ENCODE measurements around the gene HOXB1. TPM values are rescaled to one million over a fixed set of nuclear protein-coding genes. Genes with fewer than 3 reads are reported as not detected.

The HOXB1 gene
- total and polyA plus RNA-seq, 2 experiments from 2014 or later = not detected

- no peak for TF ChIP-seq CTCF (conservative IDR thresholded peaks at IDR 0.05; ENCODE audit: low read depth in 2 of 2)
- TF ChIP-seq ZNF114 (CRISPR knock-in tag; IDR thresholded peaks at IDR 0.05) = no peak
- TF ChIP-seq ZNF331 (CRISPR knock-in tag; IDR thresholded peaks at IDR 0.05; ENCODE audit: low read depth) = no peak
- no peak for TF ChIP-seq EZH2phosphoT487 (IDR thresholded peaks at IDR 0.05; ENCODE audit: unreplicated experiment)
- TF ChIP-seq JUNB (IDR thresholded peaks at IDR 0.05; ENCODE audit: unreplicated experiment) = no peak
- no peak for TF ChIP-seq STAT1 (IDR thresholded peaks at IDR 0.05; ENCODE audit: unreplicated experiment)
- TF ChIP-seq NANOG (IDR thresholded peaks at IDR 0.05; ENCODE audit: borderline replicate concordance) = no peak
- TF ChIP-seq CREB1 (CRISPR knock-in tag; IDR thresholded peaks at IDR 0.05; ENCODE audit: low read depth) = no peak
- TF ChIP-seq EZH2 (IDR thresholded peaks at IDR 0.05; ENCODE audit: low read depth, unreplicated experiment) = no peak
- no peak for TF ChIP-seq POLR2AphosphoS5 (IDR thresholded peaks at IDR 0.05; ENCODE audit: low read depth)
- TF ChIP-seq ETS1 (IDR thresholded peaks at IDR 0.05) = no peak
These were observed 36.5 kb downstream of the HOXB1 start (continued) for GRCh38 chr17:48494335-48494734.

DNA sequence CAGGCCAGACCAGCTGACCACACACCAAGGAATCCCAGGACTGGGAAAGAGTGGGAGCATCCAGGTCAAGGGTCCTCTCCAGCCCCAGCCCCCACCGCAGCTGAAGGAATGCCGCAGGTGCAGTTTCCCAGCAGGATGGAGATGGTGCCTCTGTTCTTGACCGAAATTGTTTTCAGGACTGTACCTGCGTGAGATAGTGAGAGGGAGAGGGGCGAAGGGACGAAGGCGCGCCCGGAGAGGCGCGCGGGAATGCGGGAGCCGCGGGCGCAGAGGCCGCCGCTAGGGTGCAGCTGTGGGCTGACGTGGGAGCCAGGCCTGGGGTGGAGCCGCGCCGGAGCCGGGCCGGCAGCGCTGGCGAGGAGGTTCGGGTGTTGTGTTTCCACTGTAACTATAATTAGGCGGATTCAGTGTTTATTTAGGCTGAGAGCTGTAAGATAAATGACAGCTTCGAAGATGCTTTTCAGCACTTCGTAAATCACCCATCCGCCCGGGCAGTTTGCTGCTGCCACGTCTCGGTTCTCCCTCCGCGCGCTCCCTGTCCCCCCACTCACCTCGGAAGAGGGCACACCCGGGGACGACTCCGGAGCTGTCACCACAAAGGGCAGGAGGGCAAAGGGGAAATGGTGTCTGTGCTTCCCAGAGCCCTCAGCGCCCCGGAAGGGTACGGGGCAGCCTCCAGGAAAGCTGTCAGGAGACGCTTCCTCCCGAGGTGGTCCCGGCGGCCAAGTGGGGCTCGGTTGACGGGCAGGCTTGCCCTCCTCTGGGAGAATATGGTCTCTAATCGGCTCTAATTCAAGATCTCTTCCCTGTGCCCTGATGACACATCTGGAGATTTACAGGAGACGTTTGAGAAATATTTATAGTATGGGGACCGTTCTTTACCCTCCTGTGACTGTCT is 38.2 kb downstream of the HOXB1 start:
- Mint-ChIP-seq H3K9me3 (no peaks in the 10 kb centered on the region), H3K4me1 (peaks cover 23% of the 10 kb centered on the region), H3K36me3 (ENCODE audit: low read depth) (no peaks in the 10 kb centered on the region), H3K27me3 (ENCODE audit: insufficient read depth, low read depth, poor library complexity) (peaks cover 45% of the 10 kb centered on the region), H3K4me3 (peak overlapping the region; percentile 60), H3K27ac (no peak overlapping the region)
- no peaks in the 10 kb centered on the region for H3K79me2 ChIP-seq (replicated peaks; ENCODE audit: insufficient read depth)
- ATAC-seq = peak; percentile 90
- 0 out of 2 replicates have a peak, but pooled peaks cover 3% of the 10 kb centered on the region for H3F3A ChIP-seq (replicated peaks; ENCODE audit: low read depth)
- H4K20me1 ChIP-seq (replicated peaks; ENCODE audit: insufficient read depth) = 0 out of 2 replicates have a peak, but pooled peaks cover 14% of the 10 kb centered on the region
- no peak overlapping the region for H3K27ac ChIP-seq (ENCODE audit: low read depth)
- peak; percentile 72 for DNase-seq (ENCODE audit: low spot score)
- peak overlapping the region; percentile 28; the same call in 1 of the 2 replicates for H2AFZ ChIP-seq
- peak overlapping the region; percentile 89 for H3K4me2 ChIP-seq
- peak overlapping the region; percentile 65 for H3K4me3 ChIP-seq
- TF ChIP-seq CREB1 (CRISPR knock-in tag; IDR thresholded peaks at IDR 0.05; ENCODE audit: low read depth) (peak; percentile 24; the same call in 1 of the 2 replicates), POLR2AphosphoS5 (IDR thresholded peaks at IDR 0.05; ENCODE audit: low read depth) (no peak), NANOG (IDR thresholded peaks at IDR 0.05; ENCODE audit: borderline replicate concordance) (no peak), EZH2 (IDR thresholded peaks at IDR 0.05; ENCODE audit: low read depth, unreplicated experiment) (peak; percentile 52), CTCF (conservative IDR thresholded peaks at IDR 0.05; ENCODE audit: low read depth in 2 of 2) (peak; percentile 62 to 75), STAT1 (IDR thresholded peaks at IDR 0.05; ENCODE audit: unreplicated experiment) (no peak)
- H3K9me2 ChIP-seq (ENCODE audit: insufficient read depth) = no peaks in the 10 kb centered on the region
- H3K36me3 ChIP-seq (ENCODE audit: insufficient read depth) = no peaks in the 10 kb centered on the region
- peaks cover 74% of the 10 kb centered on the region for H3K27me3 ChIP-seq (ENCODE audit: insufficient read depth)
- peaks cover 23% of the 10 kb centered on the region for H3K4me1 ChIP-seq (ENCODE audit: insufficient read depth)

Measured in GM23338 (cell line).